K562 (cell line): ENCODE data around the gene ZNF691. TPM values are rescaled to one million over a fixed set of nuclear protein-coding genes. Genes with fewer than 3 reads are reported as not detected.

Experiments used
- CEBPZ ChIP-seq: fragments of 150-350 bp; IDR thresholded peaks from 2 replicates; pipeline ENCODE4 v1.6.1; 2014; ENCODE audit warnings: low read depth, mild to moderate bottlenecking, low read length, borderline replicate concordance
- HDAC3 ChIP-seq: fragments of 450-650 bp; IDR thresholded peaks from 2 replicates; pipeline ENCODE4 v1.6.1; 2018; ENCODE audit warnings: borderline replicate concordance, mild to moderate bottlenecking, moderate library complexity; ENCODE audit not compliant: partially characterized antibody
- NFATC3 ChIP-seq: fragments of 450-650 bp; IDR thresholded peaks from 2 replicates; pipeline ENCODE4 v1.6.1; 2017; ENCODE audit warnings: mild to moderate bottlenecking
- POLR2H ChIP-seq: IDR thresholded peaks from 2 replicates; pipeline ENCODE4 v1.6.1; 2016; ENCODE audit warnings: missing genetic modification characterization, low read depth, mild to moderate bottlenecking, control low read depth, missing compliant biosample characterization, moderate library complexity
- ZBTB26 ChIP-seq: fragments of 450-650 bp; formaldehyde crosslinking; IDR thresholded peaks from 2 replicates; pipeline ENCODE4 v1.4.0; 2022; ENCODE audit warnings: missing genetic modification characterization
- ZNF395 ChIP-seq: fragments of 200-800 bp; sonication (Bioruptor generic); IDR thresholded peaks from 2 replicates; pipeline ENCODE4 v1.6.1; 2017; ENCODE audit warnings: missing genetic modification characterization, missing compliant biosample characterization
- polyA plus RNA-seq, 8 experiments: library from polyadenylated mRNA; depleted of rRNA in 4 of 8; stranded (reverse) in 5 of 8; unstranded in 3 of 8; fragments of >200 nt; fragmentation: Nextera tagmentation in 2 of 8; fragmentation: Illumina TruSeq in 1 of 8; extraction: Ambion mirVana in 2 of 8; extraction: Trizol in 1 of 8; gene quantifications; 2 replicates each; pipeline versions ENCODE4 v1.2.1 to v1.2.3, GENCODE V29; 2011 to 2014; ENCODE audit warnings: inconsistent platforms in 1 of 8, missing spikeins in 1 of 8
- total RNA-seq, 7 experiments: library from RNA; depleted of rRNA in 6 of 7; stranded (reverse); fragments of >200 nt in 6 of 7; fragmentation: Illumina TruSeq in 2 of 7; extraction: Trizol in 2 of 7; gene quantifications; 2 replicates each; pipeline versions ENCODE4 v1.2.1 to v1.2.3, GENCODE V29; 2011 to 2021; ENCODE audit warnings: low replicate concordance in 1 of 7
- TF ChIP-seq, protein P1 (sequence below): fragments of 450-650 bp; IDR thresholded peaks from 2 replicates; pipeline ENCODE4 v1.6.1; 2016; ENCODE audit warnings: mild to moderate bottlenecking

Gene ZNF691
- total and polyA plus RNA-seq, 9 of the 15 experiments (the other 6 are each of a cell fraction or from before 2014, with no cell fraction given) = 10.7 to 30.4 (median 14.8) TPM

DNA sequence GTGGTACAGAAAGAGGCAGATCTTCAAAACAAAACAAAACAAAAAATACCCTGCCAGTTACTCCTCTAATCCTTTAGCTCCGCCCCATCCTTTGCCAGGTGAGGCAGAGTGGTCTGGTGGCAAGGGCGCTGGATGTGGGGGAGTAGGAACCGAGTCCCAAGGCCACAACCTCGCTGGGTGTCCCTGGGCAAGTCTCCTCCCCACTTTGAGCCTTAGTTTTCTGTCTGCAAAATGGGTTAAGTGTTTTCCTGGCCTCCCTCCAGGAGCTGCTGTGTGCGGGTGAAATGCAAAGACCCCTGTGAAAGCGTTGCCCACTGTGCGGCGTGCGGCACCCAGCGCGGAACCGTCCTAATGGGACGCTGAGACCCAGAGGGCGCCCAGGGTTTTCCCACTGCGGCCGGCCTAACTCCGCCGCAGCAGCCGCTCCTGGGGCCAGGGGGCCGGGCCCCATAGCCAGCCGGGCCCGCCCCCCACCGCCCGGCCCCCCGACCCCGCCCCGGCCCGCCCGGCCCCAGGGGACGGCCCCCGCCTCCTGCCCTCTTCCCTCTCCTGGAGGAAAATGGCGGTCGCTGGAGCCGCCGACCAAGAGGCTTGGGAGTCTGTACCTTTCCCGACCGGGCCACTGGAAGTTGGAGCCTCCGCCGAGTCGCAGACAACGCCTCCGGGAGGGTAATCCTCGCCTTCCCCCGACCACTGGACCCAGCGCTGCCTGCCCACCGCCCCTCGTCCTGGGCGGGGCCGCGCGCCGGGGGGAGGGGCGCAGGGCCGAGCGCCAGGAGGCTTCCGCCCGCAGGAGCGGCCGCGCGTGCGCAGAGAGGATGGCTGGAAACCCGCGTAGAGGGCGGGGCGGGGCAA lies 29.6 kb upstream of the ZNF691 start, which contains the start of the genes ERMAP and SVBP (continued):
- TF ChIP-seq HDAC3 (no peak), CEBPZ (no peak), ZNF395 (CRISPR knock-in tag) (no peak), ZBTB26 (no peak), POLR2H (tag) (peak; percentile 85), NFATC3 (no peak)
- TF ChIP-seq, protein P1, sequence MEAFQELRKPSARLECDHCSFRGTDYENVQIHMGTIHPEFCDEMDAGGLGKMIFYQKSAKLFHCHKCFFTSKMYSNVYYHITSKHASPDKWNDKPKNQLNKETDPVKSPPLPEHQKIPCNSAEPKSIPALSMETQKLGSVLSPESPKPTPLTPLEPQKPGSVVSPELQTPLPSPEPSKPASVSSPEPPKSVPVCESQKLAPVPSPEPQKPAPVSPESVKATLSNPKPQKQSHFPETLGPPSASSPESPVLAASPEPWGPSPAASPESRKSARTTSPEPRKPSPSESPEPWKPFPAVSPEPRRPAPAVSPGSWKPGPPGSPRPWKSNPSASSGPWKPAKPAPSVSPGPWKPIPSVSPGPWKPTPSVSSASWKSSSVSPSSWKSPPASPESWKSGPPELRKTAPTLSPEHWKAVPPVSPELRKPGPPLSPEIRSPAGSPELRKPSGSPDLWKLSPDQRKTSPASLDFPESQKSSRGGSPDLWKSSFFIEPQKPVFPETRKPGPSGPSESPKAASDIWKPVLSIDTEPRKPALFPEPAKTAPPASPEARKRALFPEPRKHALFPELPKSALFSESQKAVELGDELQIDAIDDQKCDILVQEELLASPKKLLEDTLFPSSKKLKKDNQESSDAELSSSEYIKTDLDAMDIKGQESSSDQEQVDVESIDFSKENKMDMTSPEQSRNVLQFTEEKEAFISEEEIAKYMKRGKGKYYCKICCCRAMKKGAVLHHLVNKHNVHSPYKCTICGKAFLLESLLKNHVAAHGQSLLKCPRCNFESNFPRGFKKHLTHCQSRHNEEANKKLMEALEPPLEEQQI = no peak
- TF ChIP-seq, all 486 proteins: peak for 114
